C4-2B (cell line): ENCODE results near the gene LTC4S.

Experiments
- CTCF ChIP-seq: fragments of 450-650 bp; conservative IDR thresholded peaks from 2 replicates; pipeline ENCODE4 v1.5.1; 2017; ENCODE audit warnings: mild to moderate bottlenecking
- ZFX ChIP-seq: fragments of 450-650 bp; IDR thresholded peaks from 2 replicates; pipeline ENCODE4 v1.6.1; 2017

- TF ChIP-seq CTCF (no peak), ZFX (no peak)
Measured at GRCh38 chr5:179800071-179800695, 6.4 kb downstream of the LTC4S start.
